Measurements from ENCODE around the gene KIRREL3.
A peak's percentile ranks its signal among the peaks of the same experiment; 100 is the strongest.

The KIRREL3 gene

GRCh38 chr11:126719740-126720139, 280.8 kb downstream of the KIRREL3 start:
- Histone ChIP-seq H3K27ac (no peak overlapping the region), H3K27me3 (ENCODE audit: insufficient read depth, low read depth) (no peaks in the 10 kb centered on the region), H3K4me2 (no peak overlapping the region), H4K20me1 (ENCODE audit: insufficient read depth) (no peaks in the 10 kb centered on the region), H2AFZ (ENCODE audit: low read depth) (no peak overlapping the region), H3K36me3 (ENCODE audit: insufficient read depth) (no peaks in the 10 kb centered on the region), H3K79me2 (ENCODE audit: insufficient read depth, low read depth) (no peaks in the 10 kb centered on the region), H3K4me3 (IDR thresholded peaks at IDR 0.05; ENCODE audit: insufficient read depth, low read depth, low read length) (no peak overlapping the region), H3K9ac (no peak overlapping the region), H3K4me1 (ENCODE audit: low read depth, poor library complexity, severe bottlenecking) (peaks cover 18% of the 10 kb centered on the region)
- TF ChIP-seq CTCF (conservative IDR thresholded peaks at IDR 0.05; ENCODE audit: low read depth, low read length), result no peak

GRCh38 chr11:126718276-126718675, 282.3 kb downstream of the KIRREL3 start:
- Histone ChIP-seq H3K27me3 (ENCODE audit: insufficient read depth, low read depth) (no peaks in the 10 kb centered on the region), H3K4me3 (IDR thresholded peaks at IDR 0.05; ENCODE audit: insufficient read depth, low read depth, low read length) (no peak overlapping the region), H3K4me1 (ENCODE audit: low read depth, poor library complexity, severe bottlenecking) (peaks cover 18% of the 10 kb centered on the region), H3K36me3 (ENCODE audit: insufficient read depth) (no peaks in the 10 kb centered on the region), H4K20me1 (ENCODE audit: insufficient read depth) (no peaks in the 10 kb centered on the region), H2AFZ (ENCODE audit: low read depth) (no peak overlapping the region), H3K79me2 (ENCODE audit: insufficient read depth, low read depth) (no peaks in the 10 kb centered on the region), H3K27ac (no peak overlapping the region), H3K9ac (no peak overlapping the region), H3K4me2 (no peak overlapping the region)
- no peak for TF ChIP-seq CTCF (conservative IDR thresholded peaks at IDR 0.05; ENCODE audit: low read depth, low read length)

GRCh38 chr11:126716456-126717083, 284.0 kb downstream of the KIRREL3 start:
- no peaks in the 10 kb centered on the region for H4K20me1 ChIP-seq (ENCODE audit: insufficient read depth)
- no peaks in the 10 kb centered on the region for H3K79me2 ChIP-seq (ENCODE audit: insufficient read depth, low read depth)
- peaks cover 18% of the 10 kb centered on the region for H3K4me1 ChIP-seq (ENCODE audit: low read depth, poor library complexity, severe bottlenecking)
- no peak overlapping the region for H3K4me3 ChIP-seq (IDR thresholded peaks at IDR 0.05; ENCODE audit: insufficient read depth, low read depth, low read length)
- H2AFZ ChIP-seq (ENCODE audit: low read depth), result no peak overlapping the region
- peak; percentile 73 for TF ChIP-seq CTCF (conservative IDR thresholded peaks at IDR 0.05; ENCODE audit: low read depth, low read length)
- no peak overlapping the region for H3K27ac ChIP-seq
- H3K9ac ChIP-seq, result no peak overlapping the region
- no peaks in the 10 kb centered on the region for H3K27me3 ChIP-seq (ENCODE audit: insufficient read depth, low read depth)
- H3K36me3 ChIP-seq (ENCODE audit: insufficient read depth), result no peaks in the 10 kb centered on the region
- no peak overlapping the region for H3K4me2 ChIP-seq

- TF ChIP-seq CTCF (conservative IDR thresholded peaks at IDR 0.05; ENCODE audit: low read depth, low read length), result no peak
- peaks cover 23% of the 10 kb centered on the region for H3K4me1 ChIP-seq (ENCODE audit: low read depth, poor library complexity, severe bottlenecking)
- no peak overlapping the region for H2AFZ ChIP-seq (ENCODE audit: low read depth)
- no peak overlapping the region for H3K4me2 ChIP-seq
- no peak overlapping the region for H3K27ac ChIP-seq
- no peaks in the 10 kb centered on the region for H3K79me2 ChIP-seq (ENCODE audit: insufficient read depth, low read depth)
- no peaks in the 10 kb centered on the region for H3K36me3 ChIP-seq (ENCODE audit: insufficient read depth)
- no peaks in the 10 kb centered on the region for H4K20me1 ChIP-seq (ENCODE audit: insufficient read depth)
- H3K4me3 ChIP-seq (IDR thresholded peaks at IDR 0.05; ENCODE audit: insufficient read depth, low read depth, low read length), result no peak overlapping the region
- H3K27me3 ChIP-seq (ENCODE audit: insufficient read depth, low read depth), result no peaks in the 10 kb centered on the region
- H3K9ac ChIP-seq, result no peak overlapping the region
These were observed 286.8 kb downstream of the KIRREL3 start for GRCh38 chr11:126713806-126714205.
